ENCODE measurements around the gene HAUS3.

The HAUS3 gene

DNA sequence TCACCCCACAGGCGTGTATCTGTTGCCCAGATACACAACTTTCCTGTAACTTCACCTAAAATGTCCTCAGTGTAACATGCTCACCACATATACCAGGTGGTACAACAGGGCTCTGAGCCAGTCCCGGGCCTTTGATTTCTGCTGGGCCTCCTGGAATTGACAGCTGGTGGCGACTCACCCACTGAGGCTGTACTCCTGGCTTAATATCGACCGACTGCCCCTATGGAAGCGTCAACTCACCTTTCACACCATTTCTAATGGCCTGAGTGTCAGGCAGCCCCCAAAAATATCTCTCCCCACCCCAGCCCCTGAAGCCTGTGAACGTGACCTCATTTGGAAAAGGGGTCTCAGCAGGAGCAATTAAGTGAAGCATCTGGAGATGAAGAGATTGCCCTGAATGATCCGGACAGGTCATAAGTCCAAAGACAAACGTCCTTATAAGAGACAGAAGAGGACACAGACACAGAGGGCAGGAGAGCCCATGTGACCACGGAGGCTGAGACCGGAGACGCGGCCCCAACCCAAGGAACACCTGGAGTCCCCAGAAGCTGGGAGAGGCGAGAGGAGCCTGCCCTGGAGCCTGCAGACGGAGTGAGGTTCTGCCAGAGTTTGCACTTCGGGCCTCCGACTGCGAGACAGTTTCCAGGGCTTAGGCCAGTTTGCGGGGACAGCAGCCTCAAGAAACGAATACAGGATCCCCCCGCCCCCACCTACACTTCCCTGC lies 32.6 kb upstream of the HAUS3 start:
- no peaks in the 10 kb centered on the region for H3K27me3 ChIP-seq (ENCODE audit: insufficient read depth, low read length)
- no peaks in the 10 kb centered on the region for H3K36me3 ChIP-seq (ENCODE audit: insufficient read depth, low read length)
- no peak overlapping the region for H2AFZ ChIP-seq (ENCODE audit: low read length, unreplicated experiment)
- H3K79me2 ChIP-seq (ENCODE audit: control insufficient read depth, insufficient read depth, low read length, unreplicated experiment) = no peaks in the 10 kb centered on the region
- H3K4me1 ChIP-seq (ENCODE audit: control insufficient read depth, insufficient read depth, low read length, unreplicated experiment) = peaks cover 4% of the 10 kb centered on the region
- no peak overlapping the region for H3K4me3 ChIP-seq (ENCODE audit: low read depth, low read length)
- no peak overlapping the region for H3K27ac ChIP-seq (ENCODE audit: low read depth, low read length)

- no peak overlapping the region for H2AFZ ChIP-seq (ENCODE audit: low read length, unreplicated experiment)
These were observed 31.9 kb upstream of the HAUS3 start for GRCh38 chr4:2273657-2274319.

DNA sequence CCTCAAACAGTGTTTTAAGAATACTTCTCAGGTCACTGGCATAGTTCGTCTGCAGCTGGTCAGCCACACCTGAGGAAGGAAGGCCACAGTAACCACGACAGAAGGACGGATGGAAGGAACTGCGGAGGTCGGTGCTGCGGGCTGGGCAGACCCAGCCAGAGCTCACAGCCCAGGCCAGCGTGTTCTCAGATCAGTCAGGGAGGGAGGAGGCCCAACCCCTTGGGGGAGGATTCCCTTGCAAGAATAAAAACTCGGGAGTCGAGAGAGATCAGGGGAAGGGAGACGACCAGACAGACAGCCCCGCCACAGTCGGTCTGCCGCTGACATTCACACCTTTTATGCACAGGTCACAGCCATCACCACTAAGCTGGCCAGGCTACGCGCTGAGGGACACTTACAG lies 31.3 kb upstream of the HAUS3 start:
- no peaks in the 10 kb centered on the region for H3K36me3 ChIP-seq (ENCODE audit: insufficient read depth, low read length)
- peaks cover 4% of the 10 kb centered on the region for H3K4me1 ChIP-seq (ENCODE audit: control insufficient read depth, insufficient read depth, low read length, unreplicated experiment)
- no peaks in the 10 kb centered on the region for H3K79me2 ChIP-seq (ENCODE audit: control insufficient read depth, insufficient read depth, low read length, unreplicated experiment)
- no peak overlapping the region for H2AFZ ChIP-seq (ENCODE audit: low read length, unreplicated experiment)
- H3K4me3 ChIP-seq (ENCODE audit: low read depth, low read length) = no peak overlapping the region
- no peaks in the 10 kb centered on the region for H3K27me3 ChIP-seq (ENCODE audit: insufficient read depth, low read length)
- H3K27ac ChIP-seq (ENCODE audit: low read depth, low read length) = no peak overlapping the region

More at GRCh38 chr4:2273657-2274319, 31.9 kb upstream of the HAUS3 start:
- Histone ChIP-seq H3K36me3 (ENCODE audit: insufficient read depth, low read length) (no peaks in the 10 kb centered on the region), H3K4me3 (ENCODE audit: low read depth, low read length) (no peak overlapping the region), H3K27ac (ENCODE audit: low read depth, low read length) (no peak overlapping the region), H3K4me1 (ENCODE audit: control insufficient read depth, insufficient read depth, low read length, unreplicated experiment) (peaks cover 4% of the 10 kb centered on the region), H3K27me3 (ENCODE audit: insufficient read depth, low read length) (no peaks in the 10 kb centered on the region), H3K79me2 (ENCODE audit: control insufficient read depth, insufficient read depth, low read length, unreplicated experiment) (no peaks in the 10 kb centered on the region)

- Histone ChIP-seq H3K4me3 (ENCODE audit: low read depth, low read length) (no peak overlapping the region), H3K27ac (ENCODE audit: low read depth, low read length) (no peak overlapping the region), H3K27me3 (ENCODE audit: insufficient read depth, low read length) (no peaks in the 10 kb centered on the region), H3K36me3 (ENCODE audit: insufficient read depth, low read length) (no peaks in the 10 kb centered on the region), H3K79me2 (ENCODE audit: control insufficient read depth, insufficient read depth, low read length, unreplicated experiment) (no peaks in the 10 kb centered on the region), H3K4me1 (ENCODE audit: control insufficient read depth, insufficient read depth, low read length, unreplicated experiment) (peaks cover 3% of the 10 kb centered on the region), H2AFZ (ENCODE audit: low read length, unreplicated experiment) (no peak overlapping the region)
These were observed 30.9 kb upstream of the HAUS3 start for GRCh38 chr4:2272828-2273120.

DNA sequence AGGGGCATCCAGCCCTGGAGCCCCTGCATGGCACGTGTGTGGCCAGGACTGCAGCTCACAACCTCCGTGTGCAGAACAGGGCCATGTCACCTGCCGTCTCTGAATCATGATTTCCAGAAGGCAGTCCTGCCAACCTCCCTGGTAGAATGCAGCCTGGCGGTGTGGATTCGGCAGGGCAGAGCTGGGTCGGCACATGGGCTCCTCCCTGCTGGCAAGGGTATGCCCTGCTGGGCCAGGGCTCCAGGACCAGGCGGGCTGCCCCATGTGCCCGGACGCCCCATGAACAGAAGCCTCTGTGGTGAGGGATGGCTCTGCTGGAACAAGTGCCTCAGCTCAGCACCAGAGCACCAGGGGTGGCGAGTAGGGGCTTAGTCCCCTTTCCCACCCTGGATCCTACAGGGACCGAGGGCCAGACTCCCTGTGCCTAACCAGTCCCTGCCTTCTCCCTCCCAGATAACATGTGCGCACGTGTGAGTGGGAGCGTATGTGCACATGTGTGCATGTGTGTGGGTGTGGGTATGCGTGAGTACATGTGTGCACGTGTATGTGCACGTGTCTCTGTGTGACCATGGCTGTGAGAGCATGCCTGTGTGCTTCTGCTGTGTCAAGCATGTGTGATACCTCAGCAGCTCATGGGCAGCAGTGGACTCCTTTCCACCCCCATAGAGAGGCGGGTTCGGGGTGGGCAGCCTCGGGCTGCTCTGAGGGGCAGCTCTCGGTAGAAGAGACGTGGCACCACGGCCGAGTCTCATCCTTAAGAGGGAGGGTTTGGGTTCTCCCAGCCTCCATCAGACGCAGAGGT lies 30.3 kb upstream of the HAUS3 start:
- Histone ChIP-seq H2AFZ (ENCODE audit: low read length, unreplicated experiment) (no peak overlapping the region), H3K79me2 (ENCODE audit: control insufficient read depth, insufficient read depth, low read length, unreplicated experiment) (no peaks in the 10 kb centered on the region), H3K27me3 (ENCODE audit: insufficient read depth, low read length) (no peaks in the 10 kb centered on the region), H3K27ac (ENCODE audit: low read depth, low read length) (no peak overlapping the region), H3K4me1 (ENCODE audit: control insufficient read depth, insufficient read depth, low read length, unreplicated experiment) (no peaks in the 10 kb centered on the region), H3K36me3 (ENCODE audit: insufficient read depth, low read length) (no peaks in the 10 kb centered on the region), H3K4me3 (ENCODE audit: low read depth, low read length) (no peak overlapping the region)

GRCh38 chr4:2271279-2272025 lies 29.5 kb upstream of the HAUS3 start:
- Histone ChIP-seq H3K4me3 (ENCODE audit: low read depth, low read length) (no peak overlapping the region), H2AFZ (ENCODE audit: low read length, unreplicated experiment) (no peak overlapping the region), H3K79me2 (ENCODE audit: control insufficient read depth, insufficient read depth, low read length, unreplicated experiment) (no peaks in the 10 kb centered on the region), H3K36me3 (ENCODE audit: insufficient read depth, low read length) (no peaks in the 10 kb centered on the region), H3K4me1 (ENCODE audit: control insufficient read depth, insufficient read depth, low read length, unreplicated experiment) (peaks cover 3% of the 10 kb centered on the region), H3K27me3 (ENCODE audit: insufficient read depth, low read length) (no peaks in the 10 kb centered on the region), H3K27ac (ENCODE audit: low read depth, low read length) (no peak overlapping the region)

GRCh38 chr4:2270341-2271165 lies 28.6 kb upstream of the HAUS3 start:
- Histone ChIP-seq H3K36me3 (ENCODE audit: insufficient read depth, low read length) (no peaks in the 10 kb centered on the region), H2AFZ (ENCODE audit: low read length, unreplicated experiment) (no peak overlapping the region), H3K4me1 (ENCODE audit: control insufficient read depth, insufficient read depth, low read length, unreplicated experiment) (peaks cover 11% of the 10 kb centered on the region), H3K27me3 (ENCODE audit: insufficient read depth, low read length) (no peaks in the 10 kb centered on the region), H3K27ac (ENCODE audit: low read depth, low read length) (no peak overlapping the region), H3K4me3 (ENCODE audit: low read depth, low read length) (no peak overlapping the region), H3K79me2 (ENCODE audit: control insufficient read depth, insufficient read depth, low read length, unreplicated experiment) (no peaks in the 10 kb centered on the region)

- Histone ChIP-seq H2AFZ (ENCODE audit: low read length, unreplicated experiment) (no peak overlapping the region), H3K36me3 (ENCODE audit: insufficient read depth, low read length) (no peaks in the 10 kb centered on the region), H3K4me3 (ENCODE audit: low read depth, low read length) (no peak overlapping the region), H3K4me1 (ENCODE audit: control insufficient read depth, insufficient read depth, low read length, unreplicated experiment) (peaks cover 11% of the 10 kb centered on the region), H3K79me2 (ENCODE audit: control insufficient read depth, insufficient read depth, low read length, unreplicated experiment) (no peaks in the 10 kb centered on the region), H3K27ac (ENCODE audit: low read depth, low read length) (no peak overlapping the region), H3K27me3 (ENCODE audit: insufficient read depth, low read length) (no peaks in the 10 kb centered on the region)
These were observed 27.8 kb upstream of the HAUS3 start for GRCh38 chr4:2269618-2270163.

- H3K36me3 ChIP-seq (ENCODE audit: insufficient read depth, low read length) = no peaks in the 10 kb centered on the region
- H2AFZ ChIP-seq (ENCODE audit: low read length, unreplicated experiment) = no peak overlapping the region
- no peaks in the 10 kb centered on the region for H3K27me3 ChIP-seq (ENCODE audit: insufficient read depth, low read length)
- H3K4me3 ChIP-seq (ENCODE audit: low read depth, low read length) = no peak overlapping the region
- H3K4me1 ChIP-seq (ENCODE audit: control insufficient read depth, insufficient read depth, low read length, unreplicated experiment) = peaks cover 11% of the 10 kb centered on the region
- H3K79me2 ChIP-seq (ENCODE audit: control insufficient read depth, insufficient read depth, low read length, unreplicated experiment) = no peaks in the 10 kb centered on the region
- no peak overlapping the region for H3K27ac ChIP-seq (ENCODE audit: low read depth, low read length)
These were observed 27.2 kb upstream of the HAUS3 start for GRCh38 chr4:2269206-2269531.

Data from ACC112 (cell line).